ENCODE results near the gene PLEKHA1. TPM values are rescaled to one million over a fixed set of nuclear protein-coding genes. Genes with fewer than 3 reads are reported as not detected.

PLEKHA1 gene
- polyA plus RNA-seq, 5 donors, result 33.1 to 52.5 (median 43.1) TPM

DNA sequence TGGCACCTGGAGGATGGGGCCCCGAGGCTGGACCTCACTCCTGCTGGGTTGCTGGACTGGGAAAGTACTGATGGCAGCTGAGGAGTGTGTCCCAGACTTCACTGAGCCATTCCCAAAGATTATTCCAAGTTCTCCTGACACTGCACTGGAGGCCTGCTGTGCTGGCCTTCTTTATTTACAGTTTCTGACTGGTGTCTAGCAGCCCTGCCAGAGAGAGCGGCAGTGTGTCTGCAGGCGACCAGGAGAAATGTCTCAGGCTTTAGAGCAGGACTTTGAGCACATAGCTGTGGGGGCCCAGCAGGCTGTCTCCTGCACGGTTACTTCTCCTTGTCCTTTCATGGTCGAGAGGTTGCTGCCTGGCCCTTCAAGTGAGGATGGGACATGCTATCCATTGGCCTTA, 102.9 kb downstream of the PLEKHA1 start:
- no peak for DNase-seq

DNA sequence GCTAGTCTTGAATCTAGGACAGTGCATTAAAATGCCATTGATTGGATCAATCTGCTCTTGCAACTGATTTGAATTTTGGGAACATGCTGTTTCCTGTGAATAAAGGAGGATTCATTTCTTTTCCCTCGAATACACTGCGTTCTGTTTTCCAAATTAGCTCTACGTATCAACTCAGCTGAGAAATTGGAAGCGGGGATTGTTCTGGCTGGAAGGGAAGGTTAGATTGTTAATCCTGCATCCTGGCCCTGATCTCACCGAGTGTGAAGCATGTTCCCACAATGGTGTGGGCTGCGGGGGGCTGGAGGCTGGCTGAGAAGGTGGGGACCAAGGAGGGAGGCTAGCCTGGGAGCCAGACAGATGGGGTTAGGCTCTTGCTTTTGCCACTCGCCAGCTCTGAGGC, 104.5 kb downstream of the PLEKHA1 start:
- DNase-seq, result no peak

DNA sequence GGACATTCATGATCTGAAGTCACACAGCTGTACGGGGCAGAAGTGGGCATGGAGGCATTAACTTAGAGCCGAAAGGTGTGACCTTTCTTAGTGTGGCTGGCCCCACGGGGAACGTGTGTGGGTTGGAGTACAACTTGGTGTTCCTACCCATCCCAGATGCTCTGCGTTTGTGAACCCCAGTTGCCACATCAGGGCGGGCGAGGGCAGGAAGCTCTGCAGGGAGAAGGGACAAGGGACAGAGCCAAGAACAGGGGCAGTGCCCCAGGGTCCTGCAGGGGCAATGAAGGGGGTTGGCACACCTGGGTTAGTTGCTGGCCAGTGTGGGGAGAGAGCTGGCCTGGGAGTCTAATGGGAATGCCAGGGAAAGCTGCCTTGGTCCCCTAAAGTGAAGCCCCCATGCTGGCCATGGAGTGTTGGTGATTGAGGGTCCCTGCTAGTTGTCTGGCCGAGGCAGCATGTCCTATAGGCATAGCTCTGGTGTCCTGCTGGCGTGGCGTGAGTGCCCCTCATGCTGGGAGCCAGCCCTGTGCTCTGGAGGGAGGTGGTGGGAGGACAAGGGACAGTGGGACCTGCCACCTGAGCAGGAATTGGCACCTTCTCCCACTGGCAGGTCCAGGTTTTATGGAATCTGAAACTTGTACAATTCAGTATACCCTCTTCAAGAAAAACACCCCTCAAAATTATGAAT, 105.8 kb downstream of the PLEKHA1 start:
- no peak for DNase-seq

DNA sequence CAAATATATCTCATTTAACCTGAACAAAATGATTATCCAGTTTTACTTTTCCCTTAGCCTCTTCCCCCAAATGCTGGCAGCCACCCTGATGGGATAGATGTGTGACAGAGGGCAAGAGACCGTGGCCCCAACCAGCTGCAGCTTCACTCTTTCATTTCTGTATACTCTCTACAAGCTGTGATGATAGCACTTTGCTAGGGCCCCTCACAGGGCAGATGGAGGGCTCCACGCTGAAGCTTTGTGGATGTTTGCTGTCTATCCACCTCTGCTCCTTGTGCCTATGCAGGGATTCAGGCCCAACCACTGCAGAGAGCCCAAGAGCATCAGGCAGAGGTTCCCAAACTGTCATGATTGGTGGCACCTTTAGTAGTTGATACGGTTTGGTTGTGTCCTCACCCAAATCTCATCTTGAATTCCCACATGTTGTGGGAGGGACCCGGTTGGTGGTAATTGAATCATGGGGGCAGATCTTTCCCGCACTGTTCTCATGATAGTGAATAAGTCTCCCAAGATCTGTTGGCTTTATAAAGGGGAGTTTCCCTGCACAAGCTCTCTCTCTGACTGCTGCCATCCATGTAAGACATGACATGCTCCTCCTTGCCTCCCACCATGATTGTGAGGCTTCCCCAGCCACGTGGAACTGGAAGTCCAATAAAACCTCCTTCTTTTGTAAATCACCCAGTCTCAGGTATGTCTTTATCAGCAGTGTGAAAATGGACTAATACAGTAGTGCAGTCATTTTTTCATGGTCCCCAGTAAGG, 107.0 kb downstream of the PLEKHA1 start:
- DNase-seq, result no peak

Other genes starting within 250 kb of the PLEKHA1 start
- under 1 TPM in 3 of 5 donors, not detected in 2; 0.10 to 0.44 (median 0.11) TPM for gene BTBD16, start 103.4 kb upstream of the PLEKHA1 start, polyA plus RNA-seq (ENCODE audit: insufficient read depth in 1 of 5, insufficient read length in 5 of 5, low replicate concordance in 1 of 5)
- gene ARMS2, start 79.9 kb downstream of the PLEKHA1 start, polyA plus RNA-seq (ENCODE audit: insufficient read depth in 1 of 5, insufficient read length in 5 of 5, low replicate concordance in 1 of 5), result not detected
- 10 to 100 TPM; 55.1 to 87.0 (median 69.1) TPM for gene HTRA1, start 86.8 kb downstream of the PLEKHA1 start, polyA plus RNA-seq (ENCODE audit: insufficient read depth in 1 of 5, insufficient read length in 5 of 5, low replicate concordance in 1 of 5)
- gene DMBT1, start 186.0 kb downstream of the PLEKHA1 start, polyA plus RNA-seq (ENCODE audit: insufficient read depth in 1 of 5, insufficient read length in 5 of 5, low replicate concordance in 1 of 5), result 1 to 10 TPM in 3 of 5 donors, under 1 TPM in 2; 0.18 to 1.6 (median 1.0) TPM

All from right lung (tissue), 5 donors.